HCT116 (cell line): Measurements from ENCODE around the gene RIPOR3. TPM values are rescaled to one million over a fixed set of nuclear protein-coding genes. Genes with fewer than 3 reads are reported as not detected.

Source experiments
- ATAC-seq: fragments of 200-7000 bp; cut with Tn5 transposase; 2 replicates; pipeline ENCODE4 v1.9.1; 2020; ENCODE audit warnings: mild to moderate bottlenecking, moderate library complexity
- BruUV-seq: library from RNA; stranded (reverse); fragments of 400-500 nt; replicated peaks from 2 replicates; lab custom pipeline; 2021; lab: Mats Ljungman, UMichigan
- CTCF ChIA-PET: fragments of 300-600 bp; sonication (Branson Sonifier 250); formaldehyde crosslinking; loops from one replicate; lab custom pipeline; 2021; ENCODE audit warnings: antibody characterized with exemption; lab: Charles Lee
- POLR2A ChIA-PET: fragments of 300-600, 350-600 bp; sonication (Branson Sonifier 250); formaldehyde crosslinking; loops from one replicate; lab custom pipeline; 2021; ENCODE audit warnings: antibody characterized with exemption; lab: Charles Lee
- RAD21 ChIA-PET, 2 experiments: fragments of 300-600 bp; sonication (Branson Sonifier 250); formaldehyde crosslinking; loops; one replicate each; lab custom pipeline; 2023; ENCODE audit warnings: low total read pairs in 2 of 2; ENCODE audit not compliant: uncharacterized antibody in 2 of 2, unreplicated experiment in 2 of 2, low non-redundant PET in 1 of 2; lab: Charles Lee
- DNase-seq: peaks from one replicate; pipeline ENCODE4 v3.0.0-alpha.2; 2010; ENCODE audit warnings: low read depth, low spot score
- H2AFZ ChIP-seq: fragments of 200-600 bp; shearing (Covaris generic), sonication (generic); 2 replicates; pipeline ENCODE4 v1.6.1; 2017; ENCODE audit warnings: low read depth, mixed run types, mixed read lengths, antibody characterized with exemption, low read length; ENCODE audit not compliant: poor library complexity, severe bottlenecking
- H3K27ac ChIP-seq: 2 replicates; pipeline ENCODE4 v1.5.1; 2012; ENCODE audit warnings: low read depth, low read length
- H3K27me3 ChIP-seq: fragments of 200-600 bp; sonication (generic); 2 replicates; pipeline ENCODE4 v1.6.1; 2016; ENCODE audit warnings: mixed run types, low read length, mixed read lengths; ENCODE audit not compliant: insufficient read depth
- H3K36me3 ChIP-seq, 2 experiments: fragments of 200-500 bp in 1 of 2; fragments of 200-600 bp in 1 of 2; sonication (Bioruptor generic) in 1 of 2; sonication (generic) in 1 of 2; 2 replicates each; pipeline versions ENCODE4 v1.5.1 to v1.6.1; 2014 to 2016; ENCODE audit warnings: low read length in 2 of 2, inconsistent platforms in 1 of 2, mixed read lengths in 1 of 2, mixed run types in 1 of 2; ENCODE audit not compliant: insufficient read depth in 2 of 2, control insufficient read depth in 1 of 2
- H3K4me1 ChIP-seq, 2 experiments: fragments of 200-600 bp in 1 of 2; sonication (generic) in 1 of 2; 2 replicates each; pipeline versions ENCODE4 v1.5.1 to v1.6.1; 2012 to 2017; ENCODE audit warnings: low read length in 2 of 2, inconsistent platforms in 1 of 2, mild to moderate bottlenecking in 1 of 2, mixed read lengths in 1 of 2, mixed run types in 1 of 2, moderate library complexity in 1 of 2; ENCODE audit not compliant: insufficient read depth in 2 of 2, control insufficient read depth in 1 of 2
- H3K4me2 ChIP-seq: fragments of 200-600 bp; sonication (generic); 2 replicates; pipeline ENCODE4 v1.6.1; 2017; ENCODE audit warnings: mixed run types, low read length, mixed read lengths
- H3K4me3 ChIP-seq, 2 experiments: fragments of 200-600 bp in 1 of 2; sonication (generic) in 1 of 2; replicated peaks in 1 of 2; 2 replicates each; pipeline ENCODE4 v1.5.1; 2011 to 2016; ENCODE audit warnings: low read length in 2 of 2, control low read depth in 1 of 2, low read depth in 1 of 2, mild to moderate bottlenecking in 1 of 2, mixed read lengths in 1 of 2, mixed run types in 1 of 2
- H3K79me2 ChIP-seq: fragments of 200-600 bp; sonication (generic); 2 replicates; pipeline ENCODE4 v1.6.1; 2017; ENCODE audit warnings: mild to moderate bottlenecking, mixed run types, low read length, moderate library complexity, mixed read lengths; ENCODE audit not compliant: insufficient read depth
- H3K9ac ChIP-seq: fragments of 200-600 bp; sonication (generic); 2 replicates; pipeline ENCODE4 v1.6.1; 2016; ENCODE audit warnings: low read length, mixed read lengths
- H3K9me2 ChIP-seq: fragments of 200-600 bp; sonication (generic), shearing (Covaris generic); 2 replicates; pipeline ENCODE4 v1.6.1; 2017; ENCODE audit warnings: mixed run types, mild to moderate bottlenecking, moderate library complexity; ENCODE audit not compliant: insufficient read depth
- H3K9me3 ChIP-seq, 2 experiments: fragments of 200-500 bp in 1 of 2; fragments of 200-600 bp in 1 of 2; sonication (Bioruptor generic) in 1 of 2; sonication (generic) in 1 of 2; 2 replicates each; pipeline ENCODE4 v1.6.1; 2014 to 2017; ENCODE audit warnings: low read length in 2 of 2, mixed read lengths in 2 of 2, inconsistent platforms in 1 of 2, low read depth in 1 of 2, mild to moderate bottlenecking in 1 of 2, mixed run types in 1 of 2, moderate library complexity in 1 of 2; ENCODE audit not compliant: control insufficient read depth in 1 of 2, insufficient read depth in 1 of 2
- H4K20me1 ChIP-seq: fragments of 200-600 bp; sonication (generic), shearing (Covaris generic); 2 replicates; pipeline ENCODE4 v1.6.1; 2017; ENCODE audit warnings: mixed run types, mild to moderate bottlenecking, moderate library complexity; ENCODE audit not compliant: insufficient read depth
- CBX3 ChIP-seq: IDR thresholded peaks from 2 replicates; pipeline ENCODE4 v1.6.1; 2012; ENCODE audit warnings: low read depth
- CEBPB ChIP-seq: IDR thresholded peaks from 2 replicates; pipeline ENCODE4 v1.6.1; 2012; ENCODE audit warnings: low read depth
- CTCF ChIP-seq, 3 experiments: fragments of 200-600 bp in 1 of 3; sonication (generic) in 1 of 3; IDR thresholded peaks in 2 of 3; conservative IDR thresholded peaks in 1 of 3; 2 replicates each; pipeline ENCODE4 v1.5.1; 2012 to 2017; ENCODE audit warnings: low read depth in 2 of 3, low read length in 2 of 3, antibody characterized with exemption in 1 of 3, borderline replicate concordance in 1 of 3, control low read depth in 1 of 3, mild to moderate bottlenecking in 1 of 3, mixed read lengths in 1 of 3, mixed run types in 1 of 3, moderate library complexity in 1 of 3; ENCODE audit not compliant: insufficient read depth in 1 of 3
- EGR1 ChIP-seq: IDR thresholded peaks from 2 replicates; pipeline ENCODE4 v1.6.1; 2012; ENCODE audit warnings: low read depth
- ELF1 ChIP-seq: IDR thresholded peaks from 2 replicates; pipeline ENCODE4 v1.6.1; 2012; ENCODE audit warnings: low read depth, borderline replicate concordance
- EZH2 ChIP-seq: fragments of 200-600 bp; sonication (generic); IDR thresholded peaks from 2 replicates; pipeline ENCODE4 v1.6.1; 2017; ENCODE audit warnings: antibody characterized with exemption, mixed run types
- MAX ChIP-seq: IDR thresholded peaks from 2 replicates; pipeline ENCODE4 v1.6.1; 2012
- REST ChIP-seq: IDR thresholded peaks from 2 replicates; pipeline ENCODE4 v1.6.1; 2012; ENCODE audit warnings: low read depth
- SIN3A ChIP-seq: IDR thresholded peaks from 2 replicates; pipeline ENCODE4 v1.6.1; 2012; ENCODE audit warnings: low read depth
- SRF ChIP-seq: IDR thresholded peaks from 2 replicates; pipeline ENCODE4 v1.6.1; 2012; ENCODE audit warnings: low read depth
- TCF7L2 ChIP-seq: IDR thresholded peaks from 2 replicates; pipeline ENCODE4 v1.7.0; 2011; ENCODE audit warnings: borderline replicate concordance, inconsistent platforms; ENCODE audit not compliant: insufficient read depth, insufficient read length; ENCODE audit errors: extremely low read depth
- YY1 ChIP-seq: IDR thresholded peaks from 2 replicates; pipeline ENCODE4 v1.6.1; 2011; ENCODE audit warnings: low read length, low read depth, moderate library complexity, mild to moderate bottlenecking; ENCODE audit not compliant: insufficient replicate concordance; ENCODE audit errors: extremely low read depth
- ZFX ChIP-seq: fragments of 450-650 bp; IDR thresholded peaks from 2 replicates; pipeline ENCODE4 v1.6.1; 2017
- ZNF274 ChIP-seq: fragments of 200-500 bp; sonication (Bioruptor generic); IDR thresholded peaks from 2 replicates; pipeline ENCODE4 v1.6.1; 2014; ENCODE audit warnings: mild to moderate bottlenecking, low read depth, low read length, inconsistent platforms
- intact Hi-C: fragments of 100-400 bp; cut with micrococcal nuclease; formaldehyde crosslinking; loops from 2 replicates; pipeline ENCODE4 v1.10.0; 2022
- total RNA-seq: library from RNA; stranded (reverse); gene quantifications from one replicate; pipeline ENCODE4 v1.2.1, GENCODE V29; 2021; ENCODE audit not compliant: unreplicated experiment

The RIPOR3 gene
- total RNA-seq, 1 experiment from 2014 or later: 0.22 TPM

GRCh38 chr20:50618537-50618936 lies 72.8 kb downstream of the RIPOR3 start:
- Histone ChIP-seq H3K4me3 (no peak overlapping the region), H2AFZ (no peak overlapping the region), H3K27me3 (no peaks in the 10 kb centered on the region), H3K27ac (no peak overlapping the region; the same call in 1 of the 2 replicates), H3K36me3 (no peaks in the 10 kb centered on the region), H3K9ac (no peak overlapping the region), H4K20me1 (no peaks in the 10 kb centered on the region), H3K9me3 (peaks cover 0 to 10% of the 10 kb centered on the region in 2 experiments; a peak in 1 of 4 replicates), H3K4me1 (peaks cover 0 to 5% of the 10 kb centered on the region in 2 experiments; a peak in 2 of 4 replicates), H3K79me2 (no peaks in the 10 kb centered on the region), H3K9me2 (no peaks in the 10 kb centered on the region), H3K4me2 (no peak overlapping the region)
- CTCF ChIA-PET: interaction anchor here (2.2 kb wide), 1 partner anchor 17 kb away, joined by 4 read pairs; no protein-coding TSS in a partner anchor
- ATAC-seq: no peak; the same call in 1 of the 2 replicates
- no peak for DNase-seq
- no peak for TF ChIP-seq EZH2
- no peak for TF ChIP-seq ZFX
- no peak for TF ChIP-seq ELF1
- no peak for TF ChIP-seq CTCF (IDR thresholded peaks at IDR 0.05 in 2 of 3, conservative IDR thresholded peaks at IDR 0.05 in 1 of 3; ENCODE audit: borderline replicate concordance in 1 of 3, insufficient read depth in 1 of 3, low read depth in 2 of 3, low read length in 2 of 3)
- TF ChIP-seq ZNF274: no peak
- no peak for TF ChIP-seq MAX
- TF ChIP-seq TCF7L2: no peak
- TF ChIP-seq SRF: no peak
- no peak for TF ChIP-seq EGR1
- TF ChIP-seq CBX3: no peak
- no peak for TF ChIP-seq SIN3A
- TF ChIP-seq YY1: no peak
- no peak for TF ChIP-seq CEBPB
- no peak for TF ChIP-seq REST
- RAD21 ChIA-PET: no interaction called here
- POLR2A ChIA-PET: interaction anchor here (0.9 kb wide), 1 partner anchor 107 kb away, joined by 3 read pairs; no protein-coding TSS in a partner anchor
- intact Hi-C loops: no loop called here
- no TSS peak for BruUV-seq
